Nephron (organoid): ENCODE measurements around the gene PRKAG2.

Source experiments
- H3K27ac Mint-ChIP-seq, 3 experiments: 2 replicates each; pipeline ENCODE4 v1.8.0; 2020; ENCODE audit warnings: mixed read lengths in 3 of 3, mild to moderate bottlenecking in 2 of 3, moderate library complexity in 1 of 3
- H3K27me3 Mint-ChIP-seq: 2 replicates; pipeline ENCODE4 v1.8.0; 2021; ENCODE audit warnings: low read depth, mild to moderate bottlenecking, moderate library complexity, mixed read lengths
- H3K36me3 Mint-ChIP-seq: 2 replicates; pipeline ENCODE4 v1.8.0; 2020; ENCODE audit warnings: low read depth, mixed read lengths
- H3K4me1 Mint-ChIP-seq: 2 replicates; pipeline ENCODE4 v1.8.0; 2020; ENCODE audit warnings: mixed read lengths
- H3K4me3 Mint-ChIP-seq, 3 experiments: 2 replicates each; pipeline ENCODE4 v1.8.0; 2020; ENCODE audit warnings: mild to moderate bottlenecking in 3 of 3, mixed read lengths in 3 of 3, moderate library complexity in 2 of 3
- H3K9me3 Mint-ChIP-seq: 2 replicates; pipeline ENCODE4 v1.8.0; 2020; ENCODE audit warnings: mixed read lengths
- CTCF ChIP-seq, 3 experiments: fragments of 200-600 bp; sonication (generic); IDR thresholded peaks; one replicate each; pipeline ENCODE4 v1.5.0; 2021; ENCODE audit warnings: antibody characterized with exemption in 3 of 3; ENCODE audit not compliant: unreplicated experiment in 3 of 3

The PRKAG2 gene

GRCh38 chr7:151571471-151571870 lies 305.4 kb downstream of the PRKAG2 start:
- peaks cover 9% of the 10 kb centered on the region for H3K4me1 Mint-ChIP-seq
- no peaks in the 10 kb centered on the region for H3K9me3 Mint-ChIP-seq
- peaks cover 6% of the 10 kb centered on the region for H3K36me3 Mint-ChIP-seq
- H3K4me3 Mint-ChIP-seq: no peak overlapping the region
- no peak overlapping the region for H3K27ac Mint-ChIP-seq
- TF ChIP-seq CTCF (IDR thresholded peaks at IDR 0.05; ENCODE audit: unreplicated experiment in 3 of 3): no peak
- no peaks in the 10 kb centered on the region for H3K27me3 Mint-ChIP-seq

- peak; percentile 41 to 58 (median 47) for TF ChIP-seq CTCF (IDR thresholded peaks at IDR 0.05; ENCODE audit: unreplicated experiment in 3 of 3)
- peaks cover 9% of the 10 kb centered on the region for H3K4me1 Mint-ChIP-seq
- H3K27me3 Mint-ChIP-seq: no peaks in the 10 kb centered on the region
- no peak overlapping the region for H3K27ac Mint-ChIP-seq
- H3K9me3 Mint-ChIP-seq: no peaks in the 10 kb centered on the region
- H3K36me3 Mint-ChIP-seq: peaks cover 9% of the 10 kb centered on the region
- H3K4me3 Mint-ChIP-seq: no peak overlapping the region
Measured at GRCh38 chr7:151570366-151570915, 306.5 kb downstream of the PRKAG2 start.

- Mint-ChIP-seq H3K4me3 (no peak overlapping the region), H3K4me1 (peaks cover 9% of the 10 kb centered on the region), H3K27ac (peak overlapping the region; percentile 55 to 86 (median 63)), H3K36me3 (peaks cover 6% of the 10 kb centered on the region), H3K27me3 (no peaks in the 10 kb centered on the region), H3K9me3 (no peaks in the 10 kb centered on the region)
- TF ChIP-seq CTCF (IDR thresholded peaks at IDR 0.05; ENCODE audit: unreplicated experiment in 3 of 3): no peak
Measured at GRCh38 chr7:151568956-151569940, 307.7 kb downstream of the PRKAG2 start.

- Mint-ChIP-seq H3K36me3 (peaks cover 18% of the 10 kb centered on the region), H3K27ac (peak overlapping the region in 2 of 3 experiments; percentile 5 to 67), H3K9me3 (no peaks in the 10 kb centered on the region), H3K27me3 (no peaks in the 10 kb centered on the region), H3K4me3 (no peak overlapping the region), H3K4me1 (peaks cover 9% of the 10 kb centered on the region)
- TF ChIP-seq CTCF (IDR thresholded peaks at IDR 0.05; ENCODE audit: unreplicated experiment in 3 of 3): no peak
Measured at GRCh38 chr7:151566897-151567320, 310.0 kb downstream of the PRKAG2 start.

DNA sequence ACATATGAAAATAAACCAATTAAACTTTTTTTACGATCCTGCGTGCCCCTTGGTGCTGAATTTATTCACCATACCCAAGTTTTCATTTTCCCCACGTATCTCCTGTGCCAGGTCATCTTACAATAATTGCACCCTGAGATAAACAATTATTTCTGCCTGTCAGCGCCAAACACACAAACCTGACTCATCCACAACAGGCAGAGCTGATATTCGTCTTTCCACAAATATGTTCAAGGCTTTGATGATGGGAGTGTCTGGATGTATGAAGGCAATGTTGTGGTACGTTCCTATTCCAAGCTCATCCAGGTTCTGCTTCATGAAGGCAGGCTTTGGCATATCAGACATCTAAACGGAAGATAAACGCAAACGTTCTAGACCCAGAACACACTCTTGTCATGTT lies 311.4 kb downstream of the PRKAG2 start:
- no peak for TF ChIP-seq CTCF (IDR thresholded peaks at IDR 0.05; ENCODE audit: unreplicated experiment in 3 of 3)
- peaks cover 23% of the 10 kb centered on the region for H3K36me3 Mint-ChIP-seq
- H3K27ac Mint-ChIP-seq: no peak overlapping the region
- H3K27me3 Mint-ChIP-seq: no peaks in the 10 kb centered on the region
- no peak overlapping the region for H3K4me3 Mint-ChIP-seq
- H3K4me1 Mint-ChIP-seq: peaks cover 9% of the 10 kb centered on the region
- H3K9me3 Mint-ChIP-seq: no peaks in the 10 kb centered on the region
